HG03103 (cell line): ENCODE data around the gene TGFBR2.

Experiments used
- ATAC-seq: cut with Tn5 transposase; IDR thresholded peaks from one replicate; pipeline ENCODE4 v1.9.1; 2021; ENCODE audit warnings: low read depth; ENCODE audit not compliant: unreplicated experiment

The TGFBR2 gene

DNA sequence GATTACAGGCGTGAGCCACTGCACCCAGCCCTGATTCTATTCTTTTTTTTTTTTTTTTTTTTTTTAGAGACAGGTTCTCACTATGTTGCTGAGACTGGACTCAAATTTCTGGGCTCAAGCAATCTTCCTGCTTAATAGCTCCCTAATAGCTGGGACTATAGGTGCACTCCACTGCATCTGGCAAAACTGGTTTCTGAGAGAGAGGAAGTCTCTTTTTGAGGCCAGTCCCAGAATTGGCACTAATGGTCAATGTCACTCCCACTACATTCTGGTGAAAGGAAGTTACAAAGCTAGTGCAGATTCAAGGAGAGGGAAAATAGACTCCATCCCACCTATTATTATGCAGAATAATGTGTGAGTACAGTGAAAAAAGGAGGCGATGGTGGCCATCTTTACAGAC lies 5.8 kb upstream of the TGFBR2 start:
- ATAC-seq = no peak

DNA sequence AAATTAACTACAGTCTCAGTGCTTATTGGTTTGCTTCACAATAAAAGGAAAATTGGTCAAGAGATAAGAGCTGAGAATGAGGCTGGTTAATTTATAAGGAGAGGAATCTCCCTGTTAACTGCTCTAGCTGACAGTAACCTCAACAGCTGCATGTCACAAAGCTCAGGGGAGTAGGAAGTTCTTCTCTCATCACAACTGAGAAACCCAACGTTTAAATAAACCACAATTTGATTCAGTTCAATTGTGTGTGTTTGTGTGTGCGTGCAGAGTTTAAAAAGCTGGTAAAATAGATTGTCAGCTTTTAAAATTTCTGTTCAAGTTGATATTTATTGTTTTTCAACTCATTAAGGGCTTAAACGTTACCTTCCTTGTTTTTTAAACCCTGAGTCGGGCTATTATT lies 3.5 kb upstream of the TGFBR2 start:
- ATAC-seq = no peak

GRCh38 chr3:30604093-30604492 lies 2.3 kb upstream of the TGFBR2 start:
- ATAC-seq = no peak

DNA sequence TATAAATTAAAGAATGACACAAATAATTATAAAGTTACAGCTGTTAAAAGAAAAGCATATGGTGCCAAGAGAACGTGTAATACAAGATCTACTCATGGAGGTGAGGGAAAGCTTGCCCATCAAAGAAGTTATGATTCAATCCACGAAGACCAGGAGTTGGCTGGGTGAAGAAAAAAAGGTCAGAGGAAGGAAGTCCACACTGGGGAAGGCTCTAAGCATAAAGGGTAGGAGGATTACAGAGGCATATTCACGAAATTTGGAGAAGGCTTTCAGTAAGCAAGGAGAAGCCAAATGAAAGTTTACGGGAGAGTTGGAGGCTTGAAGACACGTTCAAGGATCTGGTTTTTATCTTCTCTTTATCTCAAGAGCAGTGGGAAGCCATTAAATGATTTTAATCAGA lies 1.8 kb upstream of the TGFBR2 start:
- no peak for ATAC-seq

DNA sequence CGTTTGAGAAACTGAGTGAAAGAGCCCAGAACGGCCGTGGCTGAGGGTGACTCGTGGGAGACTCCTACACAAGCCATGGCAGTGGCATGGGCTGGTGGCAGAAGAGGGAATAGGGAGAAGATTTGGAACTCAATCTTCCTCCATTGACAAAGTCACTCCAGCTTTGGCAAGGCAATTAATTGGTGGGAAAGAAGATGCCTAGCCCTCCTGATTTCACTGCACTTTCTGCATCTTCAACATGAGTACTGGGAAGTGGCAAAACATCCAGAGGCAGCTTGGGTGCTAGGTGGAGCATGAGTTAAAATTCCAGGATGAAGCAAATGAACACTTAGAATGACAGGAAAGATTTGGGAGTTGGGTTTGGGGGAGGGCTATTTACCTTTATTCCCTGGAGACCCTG lies 1.4 kb upstream of the TGFBR2 start:
- no peak for ATAC-seq

- no peak for ATAC-seq
Observed at GRCh38 chr3:30605706-30606300, 598 bp upstream of the TGFBR2 start.

GRCh38 chr3:30607032-30607833 lies 832 bp downstream of the TGFBR2 start:
- ATAC-seq = peak; percentile 33

GRCh38 chr3:30608598-30608947 lies 2.2 kb downstream of the TGFBR2 start:
- no peak for ATAC-seq

GRCh38 chr3:30609930-30610701 lies 3.7 kb downstream of the TGFBR2 start:
- no peak for ATAC-seq

DNA sequence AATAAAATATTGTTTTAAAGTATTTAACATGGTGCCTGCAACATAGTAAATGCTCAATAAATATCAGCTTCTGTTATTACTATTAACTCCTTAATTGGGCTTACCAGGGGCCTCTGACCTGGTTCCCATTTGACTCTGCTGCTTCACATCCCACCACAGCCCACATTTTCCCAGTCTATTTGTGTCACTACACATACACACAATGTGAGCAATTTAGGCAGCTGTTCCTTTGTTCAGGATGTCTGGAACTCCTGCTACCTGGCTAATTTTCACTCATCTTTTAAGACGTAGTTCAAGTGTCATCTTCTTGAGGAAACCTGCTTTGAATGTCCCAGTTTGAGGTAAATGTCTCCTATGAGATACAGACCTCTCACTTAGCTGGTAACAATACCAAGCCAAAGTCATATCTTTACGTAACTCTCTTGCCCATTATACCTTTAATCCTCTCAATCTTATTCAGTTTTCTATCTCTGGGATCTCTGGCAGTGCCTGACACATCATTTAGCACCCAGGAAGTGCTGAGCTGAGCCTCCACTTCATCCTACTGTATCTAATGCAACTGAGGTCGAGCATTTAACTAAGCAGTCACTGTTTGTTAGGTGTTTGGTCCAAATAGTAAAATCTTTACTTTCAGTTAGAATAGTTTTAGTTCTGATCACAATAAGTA lies 4.4 kb downstream of the TGFBR2 start:
- ATAC-seq = no peak

- ATAC-seq = no peak
Observed at GRCh38 chr3:30611613-30612436, 5.4 kb downstream of the TGFBR2 start.

- ATAC-seq = no peak
Observed at GRCh38 chr3:30612437-30613132, 6.2 kb downstream of the TGFBR2 start.

- ATAC-seq = no peak
Observed at GRCh38 chr3:30613133-30613825, 6.9 kb downstream of the TGFBR2 start.

GRCh38 chr3:30614373-30614772 lies 8.0 kb downstream of the TGFBR2 start:
- no peak for ATAC-seq

GRCh38 chr3:30614943-30615342 lies 8.5 kb downstream of the TGFBR2 start:
- no peak for ATAC-seq

DNA sequence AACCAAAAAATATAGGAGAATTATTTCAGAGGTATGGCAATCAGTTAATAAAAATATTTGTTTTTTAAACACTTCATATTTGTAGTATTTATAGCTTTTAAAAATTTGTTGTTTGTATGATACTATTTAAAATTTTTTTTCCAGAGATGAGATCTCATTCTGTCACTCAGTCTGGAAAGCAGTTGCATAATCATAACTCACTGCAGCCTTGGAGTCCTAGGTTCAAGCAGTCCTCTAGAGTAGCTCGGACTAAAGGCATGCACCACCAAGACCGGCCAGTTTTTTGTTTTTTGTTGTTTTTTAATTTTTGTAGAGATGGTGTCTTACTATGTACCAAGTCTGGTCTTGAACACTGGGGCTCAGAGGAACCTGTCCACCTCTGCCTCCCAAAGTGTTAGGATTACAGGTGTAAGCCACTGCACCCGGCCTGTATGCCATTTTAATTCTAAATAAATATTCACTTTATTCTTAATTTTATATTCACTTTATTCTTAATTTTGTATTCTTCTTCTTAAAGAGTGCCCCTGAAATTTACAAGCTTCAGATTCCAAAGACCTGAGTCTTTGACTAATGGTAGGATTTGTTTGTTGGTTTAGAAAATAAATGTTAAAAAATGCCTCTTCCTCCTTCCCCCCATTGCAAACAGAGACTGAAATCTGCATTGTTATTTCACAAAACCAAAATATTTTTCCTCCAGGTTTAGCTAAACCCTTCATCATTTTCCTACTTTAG lies 9.4 kb downstream of the TGFBR2 start:
- ATAC-seq = no peak

- ATAC-seq = no peak
Observed at GRCh38 chr3:30616347-30617027, 10.1 kb downstream of the TGFBR2 start.

DNA sequence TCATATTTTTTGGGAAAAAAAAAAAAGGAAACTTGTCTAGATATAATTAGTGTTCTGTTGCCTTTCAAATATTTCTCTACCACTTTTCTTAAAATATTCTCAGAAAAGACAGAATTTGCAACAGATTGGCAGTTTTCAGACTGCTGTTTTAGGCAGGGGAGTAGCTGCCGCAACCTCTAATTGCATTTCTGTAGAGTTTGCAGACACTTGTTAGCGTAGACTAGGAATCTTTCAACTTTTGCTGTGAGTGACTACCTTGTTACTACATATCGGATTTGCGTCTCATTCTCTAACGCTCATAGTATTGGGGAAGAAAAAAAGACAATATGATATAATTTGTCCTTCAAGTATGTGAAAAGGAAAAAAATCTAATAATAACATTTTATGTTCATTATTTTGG lies 10.7 kb downstream of the TGFBR2 start:
- ATAC-seq = no peak
